Measurements from ENCODE around the gene PLAAT5.

Gene PLAAT5

DNA sequence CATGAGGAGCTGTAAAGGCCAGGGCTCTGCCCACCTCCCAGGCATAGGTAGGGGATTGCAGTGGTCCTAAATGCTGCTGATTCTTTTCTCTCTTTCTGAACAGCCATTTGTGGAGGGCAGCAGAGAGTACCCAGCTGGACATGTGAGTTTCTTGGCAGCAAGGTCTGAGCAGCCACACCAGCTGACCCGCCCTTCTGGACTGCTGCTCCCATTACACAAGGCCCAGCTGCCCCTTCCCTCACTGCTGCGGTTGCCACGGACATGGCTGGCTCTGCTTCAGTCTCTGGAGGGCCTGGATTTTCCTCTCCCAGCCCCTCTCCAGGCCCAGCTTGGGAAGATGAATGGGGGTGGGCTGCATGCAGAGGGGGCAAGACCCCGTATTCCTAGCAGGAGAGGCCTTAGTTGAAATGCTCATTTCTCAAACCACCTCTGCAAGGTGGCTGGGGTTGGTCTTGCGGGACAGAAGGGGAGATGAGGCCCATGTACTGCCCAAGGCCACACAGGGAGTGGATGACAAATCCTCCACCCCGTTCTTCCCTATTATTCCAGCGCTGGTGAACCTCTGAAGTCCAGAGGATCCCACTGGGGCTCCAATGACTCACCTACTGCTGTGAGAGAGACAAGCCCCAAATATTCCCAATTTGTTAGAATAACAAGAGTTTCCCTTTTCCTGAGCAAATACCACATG, 19.5 kb upstream of the PLAAT5 start:
- H3K4me3 ChIP-seq (ENCODE audit: low read depth, low read length), result no peak overlapping the region
- TF ChIP-seq, protein P1, sequence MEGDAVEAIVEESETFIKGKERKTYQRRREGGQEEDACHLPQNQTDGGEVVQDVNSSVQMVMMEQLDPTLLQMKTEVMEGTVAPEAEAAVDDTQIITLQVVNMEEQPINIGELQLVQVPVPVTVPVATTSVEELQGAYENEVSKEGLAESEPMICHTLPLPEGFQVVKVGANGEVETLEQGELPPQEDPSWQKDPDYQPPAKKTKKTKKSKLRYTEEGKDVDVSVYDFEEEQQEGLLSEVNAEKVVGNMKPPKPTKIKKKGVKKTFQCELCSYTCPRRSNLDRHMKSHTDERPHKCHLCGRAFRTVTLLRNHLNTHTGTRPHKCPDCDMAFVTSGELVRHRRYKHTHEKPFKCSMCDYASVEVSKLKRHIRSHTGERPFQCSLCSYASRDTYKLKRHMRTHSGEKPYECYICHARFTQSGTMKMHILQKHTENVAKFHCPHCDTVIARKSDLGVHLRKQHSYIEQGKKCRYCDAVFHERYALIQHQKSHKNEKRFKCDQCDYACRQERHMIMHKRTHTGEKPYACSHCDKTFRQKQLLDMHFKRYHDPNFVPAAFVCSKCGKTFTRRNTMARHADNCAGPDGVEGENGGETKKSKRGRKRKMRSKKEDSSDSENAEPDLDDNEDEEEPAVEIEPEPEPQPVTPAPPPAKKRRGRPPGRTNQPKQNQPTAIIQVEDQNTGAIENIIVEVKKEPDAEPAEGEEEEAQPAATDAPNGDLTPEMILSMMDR (conservative IDR thresholded peaks at IDR 0.05; ENCODE audit: low read depth, low read length), result no peak
- DNase-seq (ENCODE audit: low read depth), result peak; percentile 75

- TF ChIP-seq, protein P1 (conservative IDR thresholded peaks at IDR 0.05; ENCODE audit: low read depth, low read length), result no peak
- no peak for DNase-seq (ENCODE audit: low read depth)
- H3K4me3 ChIP-seq (ENCODE audit: low read depth, low read length), result no peak overlapping the region
Measured at GRCh38 chr11:63508745-63509144, 17.8 kb upstream of the PLAAT5 start.

DNA sequence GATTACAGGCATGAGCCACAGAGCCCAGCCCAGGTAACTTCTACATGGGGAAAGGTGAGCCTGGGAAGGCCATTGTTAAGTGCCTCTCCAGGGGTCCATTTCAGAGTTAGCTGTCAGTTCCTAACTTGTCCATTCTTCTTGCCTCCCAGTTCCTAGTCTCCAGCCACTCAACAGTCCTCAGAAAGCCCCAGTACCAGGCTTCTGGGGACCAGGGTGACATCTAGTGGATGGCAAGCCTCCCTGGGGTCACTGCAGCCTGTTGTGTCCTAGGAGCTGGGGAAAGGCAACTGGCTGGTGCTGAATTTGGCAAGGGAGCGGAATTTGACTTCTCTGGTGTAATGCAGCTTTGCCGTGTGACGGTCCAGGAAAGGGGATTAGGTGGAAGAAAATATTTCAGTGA, 17.0 kb upstream of the PLAAT5 start:
- no peak overlapping the region for H3K4me3 ChIP-seq (ENCODE audit: low read depth, low read length)
- TF ChIP-seq, protein P1 (conservative IDR thresholded peaks at IDR 0.05; ENCODE audit: low read depth, low read length), result peak; percentile 28
- DNase-seq (ENCODE audit: low read depth), result no peak

DNA sequence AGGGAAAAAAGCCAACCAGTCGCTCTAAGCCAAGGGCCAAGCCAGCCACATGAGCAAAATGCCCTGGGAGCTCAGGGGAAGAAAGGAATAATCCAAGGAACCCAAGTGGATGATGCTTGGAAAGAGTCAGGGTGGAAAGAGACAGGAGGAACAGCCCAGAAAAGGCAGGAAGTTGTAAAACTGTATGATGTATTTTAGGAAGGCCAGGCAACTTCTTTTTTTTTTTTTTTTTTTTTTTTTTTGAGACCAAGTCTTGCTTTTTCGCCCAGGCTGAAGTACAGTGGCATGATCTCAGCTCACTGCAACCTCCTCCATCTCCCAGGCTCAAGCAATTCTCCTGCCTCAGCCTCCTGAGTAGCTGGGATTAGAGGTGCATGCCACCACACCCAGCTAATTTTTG, 16.5 kb upstream of the PLAAT5 start:
- DNase-seq (ENCODE audit: low read depth), result no peak
- TF ChIP-seq, protein P1 (conservative IDR thresholded peaks at IDR 0.05; ENCODE audit: low read depth, low read length), result no peak
- no peak overlapping the region for H3K4me3 ChIP-seq (ENCODE audit: low read depth, low read length)

DNA sequence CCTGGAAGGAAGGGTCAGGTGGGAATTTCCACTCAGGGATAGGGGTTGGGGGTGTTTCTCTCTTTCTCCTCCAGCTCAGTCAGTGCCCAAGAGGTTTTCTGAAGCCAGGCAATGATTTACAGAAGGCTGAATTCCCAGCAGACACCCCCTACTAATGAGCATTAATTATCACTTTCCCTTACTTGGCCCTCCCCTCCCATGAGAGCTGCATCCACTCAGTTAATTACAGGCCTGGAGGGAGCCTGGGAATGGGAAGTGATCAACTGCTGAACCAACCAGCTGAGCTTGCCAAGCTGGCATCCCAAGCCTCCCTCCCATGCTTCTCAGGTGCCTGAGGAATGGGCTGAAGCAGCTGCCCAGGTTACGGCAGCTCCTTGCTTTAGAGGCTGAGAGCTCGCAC, 15.9 kb upstream of the PLAAT5 start:
- no peak for DNase-seq (ENCODE audit: low read depth)
- H3K4me3 ChIP-seq (ENCODE audit: low read depth, low read length), result no peak overlapping the region
- TF ChIP-seq, protein P1 (conservative IDR thresholded peaks at IDR 0.05; ENCODE audit: low read depth, low read length), result no peak

- peak; percentile 58 for DNase-seq (ENCODE audit: low read depth)
- no peak within 1 kb of the TSS for H3K4me3 ChIP-seq (ENCODE audit: low read depth, low read length)
- TF ChIP-seq, protein P1 (conservative IDR thresholded peaks at IDR 0.05; ENCODE audit: low read depth, low read length), result no peak
Measured at GRCh38 chr11:63505857-63506528, 15.0 kb upstream of the PLAAT5 start, which contains the start of gene LGALS12. Gene LGALS12 (plus strand): TSS chr11:63506084. CDS start chr11:63506459, 375 bp downstream.
